Left colon (tissue), 2 donors: ENCODE data around the gene TTC33. TPM values are rescaled to one million over a fixed set of nuclear protein-coding genes. Genes with fewer than 3 reads are reported as not detected.
"Not testable (repeated sequence)": the region's sequence is repeated elsewhere in the genome, so short reads cannot be mapped to it uniquely, and the experiment has no call there.

Experiments used
- ATAC-seq: fragments of 200-7000 bp; cut with Tn5 transposase; one replicate; pipeline ENCODE4 v1.9.1; 2020; ENCODE audit warnings: mild to moderate bottlenecking, moderate library complexity
- DNase-seq, 2 donors: peaks; one replicate each; pipeline ENCODE4 v3.0.0-alpha.2; 2020
- intact Hi-C, 2 donors: fragments of 100-400 bp; cut with DNase I in 1 of 2; cut with micrococcal nuclease in 1 of 2; formaldehyde crosslinking; loops; one replicate each; pipeline versions ENCODE4 v1.11.2 to v1.14.0; 2022; cut with DNase I, micrococcal nuclease
- total RNA-seq, 2 donors: library from RNA; stranded (reverse); fragmentation: NEBNext Ultra II Directional; extraction: Animal tissue kit (Norgen Biotek cat#: 25700); gene quantifications; one replicate each; pipeline ENCODE4 v1.2.1, GENCODE V29; 2021
- donor health status: DM: no; HTN: no; CAD: no.
- donor health status: DM: yes; HTN: yes; CAD: no.

Gene TTC33
- total RNA-seq, 2 donors from 2014 or later: 15.0 to 15.8 TPM

DNA sequence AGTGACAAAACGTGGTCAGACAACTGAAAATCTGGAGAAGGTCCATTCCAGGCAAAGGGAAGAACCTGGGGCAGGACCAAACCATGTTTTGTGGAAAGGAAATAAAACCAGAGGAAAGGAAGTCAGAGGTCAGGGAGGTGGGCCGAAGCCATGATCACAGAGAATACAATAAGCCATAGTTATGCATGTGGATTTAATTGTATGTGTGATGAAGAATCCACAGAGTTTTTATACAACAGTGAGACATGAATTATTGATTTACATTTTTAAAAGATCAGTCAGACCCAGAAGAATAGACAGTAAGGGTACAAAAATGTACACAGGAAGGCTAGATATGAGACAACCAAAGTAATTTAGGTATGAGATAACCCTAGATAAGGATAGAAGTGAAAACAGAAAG, 20.8 kb downstream of the TTC33 start:
- peak; percentile 28 for ATAC-seq
- intact Hi-C loops: loop anchor here in 1 of 2 donors (5.0 to 10.0 kb wide), 2 partner anchors 1020 to 1158 kb away; no protein-coding TSS in a partner anchor
- no peak for DNase-seq

DNA sequence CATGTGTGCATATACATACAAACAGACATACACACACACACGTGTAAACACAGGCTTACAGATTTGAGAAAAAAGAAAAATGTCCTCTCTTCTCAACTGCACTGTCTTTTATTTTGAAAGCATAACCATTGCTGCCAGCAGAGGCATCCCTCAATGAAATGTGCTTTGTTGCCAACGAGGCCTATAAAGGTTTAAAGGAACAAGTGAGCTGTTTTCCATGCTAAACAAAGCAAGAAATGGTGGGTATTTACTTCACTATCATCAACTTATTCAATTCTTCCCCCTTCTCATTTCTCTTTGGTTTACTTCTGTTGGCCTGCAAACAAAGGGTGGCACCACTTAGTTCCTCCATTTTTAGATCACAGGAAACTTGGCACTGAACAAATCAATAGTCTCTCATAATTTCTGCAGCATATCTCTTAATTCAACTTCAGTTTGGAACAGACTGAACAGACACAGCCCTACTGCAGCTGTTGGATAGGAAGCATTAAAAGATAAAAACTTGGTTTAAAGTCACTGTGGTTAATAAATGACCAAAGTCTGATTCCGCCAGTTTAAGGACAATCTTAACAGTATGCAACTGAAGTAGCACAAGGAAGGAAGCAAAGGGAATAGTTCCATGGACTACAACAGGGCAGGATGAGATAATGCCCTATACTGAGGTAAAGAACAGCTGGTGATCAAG, 21.7 kb downstream of the TTC33 start:
- intact Hi-C loops: loop anchor here in 1 of 2 donors (10.0 kb wide), 1 partner anchor 1019 kb away; no protein-coding TSS in a partner anchor
- peak; percentile 94 for ATAC-seq
- DNase-seq: no peak

DNA sequence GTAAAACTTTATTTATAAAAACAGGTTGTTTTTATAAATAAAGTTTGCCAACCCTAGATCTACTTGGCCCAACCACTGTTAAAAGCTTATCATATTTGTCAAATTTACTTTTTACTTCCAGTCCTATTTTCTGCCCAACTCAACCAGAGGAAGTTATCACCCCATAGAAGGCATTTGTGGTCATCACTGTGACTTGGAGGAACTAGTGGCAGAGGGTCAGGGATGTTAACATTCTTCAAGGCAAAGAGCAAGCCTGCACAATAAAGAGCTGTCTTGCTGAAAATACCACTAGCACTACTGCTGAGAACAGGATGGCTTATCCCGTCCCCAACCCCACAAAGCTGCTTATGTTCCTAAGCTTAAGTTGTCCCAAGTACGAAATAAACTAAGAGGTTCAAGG, 22.3 kb downstream of the TTC33 start:
- ATAC-seq: no peak
- DNase-seq: no peak
- intact Hi-C loops: loop anchor here in 1 of 2 donors (10.0 kb wide), 1 partner anchor 1019 kb away; no protein-coding TSS in a partner anchor

GRCh38 chr5:40722497-40722911, 33.3 kb downstream of the TTC33 start:
- intact Hi-C loops, DNase-seq, ATAC-seq: not testable (repeated sequence)

DNA sequence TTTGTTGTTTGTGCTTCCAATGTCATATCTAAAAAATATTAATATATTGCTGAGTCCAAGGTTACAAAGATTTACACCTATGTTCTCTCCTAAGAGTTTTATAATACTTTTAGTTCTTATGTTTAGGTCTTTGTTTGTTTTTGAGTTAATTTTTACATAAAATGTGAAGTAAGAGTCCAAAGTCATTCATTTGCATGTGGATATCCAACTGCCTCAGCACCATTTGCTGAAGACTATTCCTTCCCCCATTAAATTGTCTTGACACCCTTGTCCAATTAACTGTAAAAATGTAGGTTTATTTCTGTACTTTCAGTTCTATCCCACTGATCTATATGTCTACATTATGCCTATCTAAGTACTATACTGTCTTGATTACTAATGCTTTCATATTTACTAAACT, 35.7 kb downstream of the TTC33 start:
- intact Hi-C loops: no loop called here
- no peak for DNase-seq
- peak; percentile 79 for ATAC-seq

GRCh38 chr5:40717281-40717680, 38.5 kb downstream of the TTC33 start:
- DNase-seq (no peak), ATAC-seq (peak; percentile 77)
- intact Hi-C loops: no loop called here

DNA sequence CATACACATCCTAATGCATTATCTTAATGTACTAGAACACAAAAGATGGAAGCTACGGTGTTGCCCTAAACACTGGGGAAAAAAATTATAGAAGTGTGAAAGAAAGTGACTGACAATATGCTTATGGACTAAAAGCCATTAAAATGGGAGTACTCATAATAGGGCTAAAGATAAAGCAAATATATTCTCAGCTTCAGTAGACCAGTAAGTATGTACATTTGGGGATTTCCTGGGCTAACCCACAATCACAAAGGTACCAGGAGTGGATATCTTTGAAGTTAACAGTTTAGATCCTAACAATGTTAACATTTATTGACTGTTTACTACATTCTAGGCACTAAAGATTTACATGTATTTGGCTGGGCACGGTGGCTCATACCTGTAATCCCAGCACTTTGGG, 39.2 kb downstream of the TTC33 start:
- no peak for DNase-seq
- intact Hi-C loops: no loop called here
- ATAC-seq: no peak

DNA sequence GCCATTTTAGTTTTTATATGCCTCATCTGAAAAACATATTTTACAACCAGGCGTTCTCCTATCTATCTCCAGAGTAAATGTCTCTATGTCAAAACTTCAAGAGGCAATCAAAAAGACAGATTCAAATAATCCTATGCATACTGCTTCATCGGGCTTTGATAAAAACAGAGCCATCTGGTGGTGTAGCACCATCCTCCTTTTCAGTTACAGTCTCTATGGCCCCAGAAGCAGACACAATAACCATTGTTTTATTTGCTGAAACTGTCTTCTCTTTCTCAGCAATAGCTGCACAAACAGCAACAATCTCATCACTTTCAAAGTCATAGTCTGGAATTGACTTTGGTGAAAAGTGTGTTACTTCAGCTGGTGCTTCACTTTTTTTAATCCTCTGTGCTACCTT, 39.8 kb downstream of the TTC33 start:
- no peak for DNase-seq
- ATAC-seq: peak; percentile 44
- intact Hi-C loops: no loop called here

GRCh38 chr5:40714001-40714400, 41.8 kb downstream of the TTC33 start:
- ATAC-seq (no peak), DNase-seq (no peak)
- intact Hi-C loops: no loop called here

- DNase-seq, intact Hi-C loops, ATAC-seq: not testable (repeated sequence)
Observed at GRCh38 chr5:40710575-40710974, 45.2 kb downstream of the TTC33 start.

DNA sequence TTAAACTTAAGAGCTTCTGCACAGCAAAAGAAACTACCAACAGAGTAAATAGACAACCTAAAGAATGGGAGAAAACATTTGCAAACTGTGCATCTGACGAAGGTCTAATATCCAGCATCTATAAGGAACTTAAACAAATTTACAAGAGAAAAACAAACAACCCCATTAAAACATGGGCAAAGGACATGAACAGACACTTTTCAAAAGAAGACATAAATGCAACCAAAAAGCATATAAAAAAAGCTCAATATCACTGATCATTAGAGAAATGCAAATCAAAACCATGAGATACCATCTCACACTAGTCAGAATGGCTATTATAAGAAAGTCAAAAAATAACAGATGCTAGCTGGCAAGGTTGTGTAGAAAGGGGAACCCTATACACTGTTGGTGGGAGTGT, 50.3 kb downstream of the TTC33 start:
- DNase-seq, ATAC-seq, intact Hi-C loops: not testable (repeated sequence)

GRCh38 chr5:40702027-40702426, 53.7 kb downstream of the TTC33 start:
- DNase-seq, ATAC-seq, intact Hi-C loops: not testable (repeated sequence)

DNA sequence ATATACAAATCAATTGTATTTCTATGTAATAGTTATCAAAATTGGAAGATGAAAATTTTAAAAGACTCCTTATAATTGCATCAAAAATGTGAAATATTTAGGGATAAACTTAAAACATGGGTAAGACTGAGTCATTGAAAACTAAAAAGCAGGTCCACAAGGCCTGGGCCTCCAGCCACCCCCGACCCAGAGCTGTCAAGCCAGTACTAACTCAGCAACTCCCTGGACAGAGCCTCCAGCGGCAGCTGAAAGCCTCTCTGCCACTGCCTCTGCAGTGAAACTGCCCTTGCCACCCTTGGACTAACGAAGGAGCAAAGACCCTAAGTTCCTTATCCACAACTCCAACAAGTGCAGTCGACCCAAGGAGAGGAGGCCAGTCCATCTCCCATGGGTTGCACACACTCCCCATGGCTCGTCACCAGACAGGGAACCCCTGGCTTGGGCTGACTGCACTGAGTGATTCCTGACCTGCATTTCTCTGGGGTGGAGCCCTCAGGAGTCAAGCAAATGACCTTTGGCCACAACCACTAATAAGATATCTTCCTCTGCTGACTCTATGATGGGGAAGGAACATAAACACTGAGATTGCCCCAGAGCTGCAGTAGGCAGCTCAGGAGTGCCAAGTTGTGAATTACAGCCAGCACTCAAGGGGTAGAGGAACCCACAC, 55.5 kb downstream of the TTC33 start:
- intact Hi-C loops: no loop called here
- DNase-seq: no peak
- ATAC-seq: peak; percentile 97

DNA sequence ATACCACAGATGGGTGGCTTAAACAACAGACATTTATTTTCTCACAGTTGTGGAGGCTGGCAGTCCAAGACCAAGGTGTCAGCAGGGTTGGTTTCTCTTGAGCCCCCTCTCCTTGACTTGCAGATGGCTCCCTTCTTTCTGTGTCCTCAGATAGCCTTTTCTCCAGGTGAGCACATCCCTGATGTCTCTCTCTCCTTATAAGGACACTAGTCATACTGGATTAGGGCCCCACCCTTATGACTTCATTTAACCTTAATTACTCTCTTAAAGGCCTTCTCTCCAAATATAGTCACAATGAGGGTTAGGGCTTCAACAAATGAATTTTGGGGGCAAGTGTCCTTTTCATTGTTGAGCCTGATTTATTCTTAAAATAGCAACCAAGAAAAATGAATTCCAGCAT, 61.3 kb downstream of the TTC33 start:
- DNase-seq (no peak), ATAC-seq (peak; percentile 56)
- intact Hi-C loops: no loop called here

- intact Hi-C loops: no loop called here
- DNase-seq: no peak
- ATAC-seq: no peak
Observed at GRCh38 chr5:40691894-40692293, 63.9 kb downstream of the TTC33 start.

GRCh38 chr5:40690267-40690666, 65.5 kb downstream of the TTC33 start:
- DNase-seq (no peak), ATAC-seq (no peak)
- intact Hi-C loops: no loop called here

DNA sequence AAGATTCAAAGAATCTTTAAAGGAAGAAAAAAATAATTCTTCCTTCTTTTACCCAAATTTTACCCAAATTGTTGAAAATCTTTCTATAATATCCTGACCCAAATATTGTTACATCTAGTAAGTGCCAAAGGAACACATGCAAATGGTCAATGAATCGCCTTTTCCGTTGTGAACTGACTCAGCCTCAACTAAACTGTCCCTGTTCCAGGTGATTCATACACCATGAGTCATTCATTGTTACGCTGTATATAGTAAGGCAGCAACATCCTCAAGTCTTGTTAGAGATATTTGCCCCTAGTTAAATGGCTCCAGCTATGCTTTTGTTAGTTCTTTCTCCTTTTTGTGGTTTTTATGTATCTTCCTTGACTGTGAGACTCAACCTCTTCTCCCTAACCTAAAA, 66.3 kb downstream of the TTC33 start:
- ATAC-seq: peak; percentile 79
- intact Hi-C loops: loop anchor here in 1 of 2 donors (5.0 to 10.0 kb wide), 3 partner anchors 742 to 1107 kb away; no protein-coding TSS in a partner anchor
- DNase-seq: peak in 1 of 2 donors; percentile 30

GRCh38 chr5:40688996-40689395, 66.8 kb downstream of the TTC33 start:
- intact Hi-C loops: loop anchor here in 1 of 2 donors (5.0 to 10.0 kb wide), 3 partner anchors 742 to 1107 kb away; no protein-coding TSS in a partner anchor
- DNase-seq (no peak), ATAC-seq (no peak)

GRCh38 chr5:40688127-40688761, 67.5 kb downstream of the TTC33 start:
- intact Hi-C loops: loop anchor here in 1 of 2 donors (5.0 to 10.0 kb wide), 3 partner anchors 741 to 1106 kb away; no protein-coding TSS in a partner anchor
- ATAC-seq (peak; percentile 77), DNase-seq (peak; percentile 73 to 90)
